Measurements from ENCODE around the gene CDK10. TPM values are rescaled to one million over a fixed set of nuclear protein-coding genes. Genes with fewer than 3 reads are reported as not detected.

Gene CDK10
- total RNA-seq, 4 donors from 2014 or later = 32.6 to 93.6 (median 65.7) TPM

DNA sequence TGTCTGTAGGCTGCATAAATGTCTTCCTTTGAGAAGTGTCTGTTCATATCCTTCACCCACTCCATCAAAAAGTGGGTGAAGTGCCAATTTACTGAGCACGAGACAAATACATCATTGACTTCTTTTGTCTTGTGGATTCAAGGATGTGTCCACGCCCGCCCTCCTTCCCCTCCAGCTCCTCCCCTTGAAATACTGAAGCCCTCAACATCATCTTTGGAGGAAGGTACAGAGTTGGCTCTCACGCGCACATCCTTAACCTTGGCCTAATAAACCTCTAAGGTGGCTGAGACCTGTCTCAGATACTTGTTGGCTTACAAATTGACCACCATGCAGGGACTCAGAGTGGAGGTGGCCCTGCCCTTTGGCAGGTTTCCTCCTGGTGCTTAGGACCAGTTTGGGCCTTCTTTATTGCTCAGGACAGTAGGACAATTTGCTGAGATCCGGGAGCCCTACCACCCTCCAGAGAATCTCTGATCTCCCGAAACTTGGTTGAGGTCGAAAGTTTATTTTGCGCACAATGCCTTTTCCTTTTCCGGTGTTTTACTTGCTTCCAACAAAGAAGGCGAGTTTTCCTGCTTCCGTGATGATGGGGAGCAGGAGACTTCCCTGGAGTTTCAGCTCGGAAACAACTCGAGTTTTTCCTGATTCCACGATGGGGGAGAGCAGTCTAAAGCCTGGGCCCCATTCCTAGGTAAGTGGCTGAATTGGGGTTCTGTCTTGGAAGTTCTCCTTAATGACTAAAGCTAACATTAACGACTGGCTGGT is 14.1 kb upstream of the CDK10 start:
- Histone ChIP-seq H3K36me3 (peaks cover 0 to 4% (median 0%) of the 10 kb centered on the region in 3 donors), H3K4me1 (no peaks in the 10 kb centered on the region), H3K27ac (no peak overlapping the region), H3K9me3 (no peaks in the 10 kb centered on the region), H3K4me3 (no peak overlapping the region), H3K27me3 (no peaks in the 10 kb centered on the region)
- no peak for DNase-seq (ENCODE audit: low spot score in 2 of 2)
- TF ChIP-seq, protein P1, sequence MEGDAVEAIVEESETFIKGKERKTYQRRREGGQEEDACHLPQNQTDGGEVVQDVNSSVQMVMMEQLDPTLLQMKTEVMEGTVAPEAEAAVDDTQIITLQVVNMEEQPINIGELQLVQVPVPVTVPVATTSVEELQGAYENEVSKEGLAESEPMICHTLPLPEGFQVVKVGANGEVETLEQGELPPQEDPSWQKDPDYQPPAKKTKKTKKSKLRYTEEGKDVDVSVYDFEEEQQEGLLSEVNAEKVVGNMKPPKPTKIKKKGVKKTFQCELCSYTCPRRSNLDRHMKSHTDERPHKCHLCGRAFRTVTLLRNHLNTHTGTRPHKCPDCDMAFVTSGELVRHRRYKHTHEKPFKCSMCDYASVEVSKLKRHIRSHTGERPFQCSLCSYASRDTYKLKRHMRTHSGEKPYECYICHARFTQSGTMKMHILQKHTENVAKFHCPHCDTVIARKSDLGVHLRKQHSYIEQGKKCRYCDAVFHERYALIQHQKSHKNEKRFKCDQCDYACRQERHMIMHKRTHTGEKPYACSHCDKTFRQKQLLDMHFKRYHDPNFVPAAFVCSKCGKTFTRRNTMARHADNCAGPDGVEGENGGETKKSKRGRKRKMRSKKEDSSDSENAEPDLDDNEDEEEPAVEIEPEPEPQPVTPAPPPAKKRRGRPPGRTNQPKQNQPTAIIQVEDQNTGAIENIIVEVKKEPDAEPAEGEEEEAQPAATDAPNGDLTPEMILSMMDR (IDR thresholded peaks at IDR 0.05) = no peak
- no peak for TF ChIP-seq EP300 (IDR thresholded peaks at IDR 0.05)
- no peak for TF ChIP-seq POLR2A (IDR thresholded peaks at IDR 0.05)
- WGBS, 2 donors = 84 to 88% methylated on average over 16 of the region's 16 CpGs

DNA sequence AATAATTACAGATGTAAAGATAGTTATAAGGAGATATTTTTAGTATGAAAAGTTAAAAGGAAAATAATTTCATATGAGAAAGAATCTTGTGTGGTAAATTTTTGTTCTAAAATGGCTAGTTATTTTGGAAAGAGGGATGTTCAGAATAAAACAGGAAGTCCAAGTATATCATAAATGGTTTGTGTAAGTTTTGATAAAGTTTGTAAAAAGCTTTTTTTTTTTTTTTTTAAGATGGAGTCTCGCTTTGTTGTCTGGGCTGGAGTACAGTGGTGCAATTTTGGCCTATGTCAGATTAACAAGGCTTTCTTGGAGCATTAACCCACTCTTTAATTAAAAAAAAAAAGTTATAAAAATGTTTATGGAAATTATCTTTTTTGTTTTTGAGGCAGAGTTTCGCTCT is 8.2 kb upstream of the CDK10 start:
- H3K4me3 ChIP-seq = no peak overlapping the region
- H3K9me3 ChIP-seq = no peaks in the 10 kb centered on the region
- no peak overlapping the region for H3K27ac ChIP-seq
- no peaks in the 10 kb centered on the region for H3K27me3 ChIP-seq
- DNase-seq (ENCODE audit: low spot score in 2 of 2) = no peak
- no peaks in the 10 kb centered on the region for H3K4me1 ChIP-seq
- WGBS, 2 donors = 96 to 97% methylated on average over 2 of the region's 2 CpGs
- TF ChIP-seq POLR2A (IDR thresholded peaks at IDR 0.05) = no peak
- TF ChIP-seq, protein P1 (IDR thresholded peaks at IDR 0.05) = no peak
- no peak for TF ChIP-seq EP300 (IDR thresholded peaks at IDR 0.05)
- H3K36me3 ChIP-seq = no peaks in the 10 kb centered on the region

DNA sequence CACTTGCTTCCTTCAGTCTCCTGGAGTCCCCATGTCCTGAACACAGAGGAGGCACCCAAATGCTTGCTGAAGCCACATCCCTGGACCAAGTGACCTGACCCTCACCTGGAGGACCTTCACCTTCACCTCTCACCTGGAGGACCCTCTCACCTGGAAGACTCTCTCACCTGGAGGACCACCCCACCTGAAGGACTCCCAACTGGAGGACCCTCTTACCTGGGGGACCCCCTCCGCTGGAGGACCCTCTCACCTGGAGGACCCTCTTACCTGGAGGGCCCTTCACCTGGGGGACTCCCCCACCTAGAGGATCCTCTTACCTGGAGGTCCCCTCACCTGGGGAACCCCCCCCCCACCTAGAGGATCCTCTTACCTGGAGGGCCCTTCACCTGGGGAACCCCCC is 573 bp upstream of the CDK10 start:
- H3K4me3 ChIP-seq = peak overlapping the region in 1 of 4 donors; percentile 91
- WGBS, 2 donors = 100% methylated on average over 1 of the region's 1 CpG
- peaks cover 0 to 16% (median 0%) of the 10 kb centered on the region in 3 donors for H3K36me3 ChIP-seq
- H3K4me1 ChIP-seq = peaks cover 0 to 15% (median 4%) of the 10 kb centered on the region in 4 donors
- no peak overlapping the region for H3K27ac ChIP-seq
- TF ChIP-seq EP300 (IDR thresholded peaks at IDR 0.05) (no peak), POLR2A (IDR thresholded peaks at IDR 0.05) (no peak)
- TF ChIP-seq, protein P1 (IDR thresholded peaks at IDR 0.05) = no peak
- no peaks in the 10 kb centered on the region for H3K27me3 ChIP-seq
- H3K9me3 ChIP-seq = no peaks in the 10 kb centered on the region
- no peak for DNase-seq (ENCODE audit: low spot score in 2 of 2)

DNA sequence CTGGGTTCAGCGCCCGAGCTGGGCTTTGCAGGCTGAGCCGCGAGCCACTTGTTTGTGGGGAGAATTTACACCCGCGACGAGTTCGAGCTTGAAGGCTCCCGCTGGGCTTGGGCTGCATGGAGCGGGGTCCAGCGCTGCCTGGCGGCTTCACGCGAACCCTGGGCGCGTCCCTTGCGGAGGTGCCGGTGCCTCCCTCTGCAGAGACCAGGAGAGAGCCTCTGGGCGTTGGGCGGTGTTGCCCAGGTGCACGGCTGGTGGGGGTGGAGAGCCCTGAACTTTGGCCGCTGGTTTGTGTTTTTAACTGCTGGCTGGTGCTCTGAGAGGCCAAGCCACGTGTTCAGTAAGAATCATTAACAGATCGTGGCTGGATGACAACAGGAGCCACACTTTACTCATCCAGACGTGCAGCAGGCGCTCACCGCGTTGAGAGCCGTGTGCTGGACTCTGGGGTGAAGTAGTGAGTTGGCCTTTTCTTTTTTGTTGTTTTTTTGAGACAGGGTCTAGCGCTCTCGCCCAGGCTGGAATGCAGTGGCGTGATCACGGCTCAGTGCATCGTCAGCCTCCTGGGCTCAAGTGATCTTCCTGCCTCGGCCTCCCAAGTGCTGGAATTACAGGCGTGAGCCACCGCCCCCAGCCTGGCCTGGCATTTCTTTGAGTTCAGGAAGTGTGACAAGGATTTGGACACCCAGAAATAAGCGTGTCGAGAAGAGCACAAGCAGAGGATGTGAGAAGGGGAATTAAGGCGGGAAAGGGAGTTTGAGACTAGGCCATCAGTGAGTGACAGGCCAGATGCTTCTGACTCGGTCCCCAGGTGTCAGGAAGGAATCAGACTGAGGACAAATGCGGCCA is 827 bp downstream of the CDK10 start:
- no peak for DNase-seq (ENCODE audit: low spot score in 2 of 2)
- WGBS, 2 donors = 14 to 17% methylated on average over 35 to 36 of the region's 42 CpGs
- no peaks in the 10 kb centered on the region for H3K27me3 ChIP-seq
- peaks cover 0 to 15% (median 4%) of the 10 kb centered on the region in 4 donors for H3K4me1 ChIP-seq
- peak overlapping the region; percentile 63 to 96 (median 84) for H3K27ac ChIP-seq
- no peak for TF ChIP-seq POLR2A (IDR thresholded peaks at IDR 0.05)
- no peak for TF ChIP-seq EP300 (IDR thresholded peaks at IDR 0.05)
- TF ChIP-seq, protein P1 (IDR thresholded peaks at IDR 0.05) = no peak
- H3K9me3 ChIP-seq = no peaks in the 10 kb centered on the region
- peak overlapping the region; percentile 62 to 91 (median 76) for H3K4me3 ChIP-seq
- peaks cover 0 to 30% (median 2%) of the 10 kb centered on the region in 3 donors for H3K36me3 ChIP-seq

DNA sequence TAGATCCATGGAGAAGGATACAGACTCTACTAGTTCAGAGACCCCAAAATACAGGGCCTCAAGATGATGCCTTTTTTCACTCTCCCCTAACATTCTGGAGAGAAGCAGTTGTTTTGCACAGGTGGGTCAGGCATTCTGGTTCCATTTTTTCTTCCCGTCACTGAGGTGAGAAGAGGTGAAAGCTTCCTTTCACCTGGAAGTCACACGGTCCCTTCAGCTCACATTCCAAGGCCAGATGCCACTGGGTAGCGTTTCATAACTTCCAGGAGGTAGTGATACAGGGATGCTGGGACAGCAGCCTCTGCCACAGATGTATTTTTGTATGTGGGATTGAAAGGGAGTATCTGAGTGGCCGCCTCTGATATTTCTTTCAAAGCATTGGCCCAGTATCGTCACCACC is 1.9 kb downstream of the CDK10 start:
- WGBS, 2 donors = 90 to 91% methylated on average over 5 of the region's 5 CpGs
- TF ChIP-seq, protein P1 (IDR thresholded peaks at IDR 0.05) = no peak
- TF ChIP-seq POLR2A (IDR thresholded peaks at IDR 0.05) = no peak
- TF ChIP-seq EP300 (IDR thresholded peaks at IDR 0.05) = no peak
- H3K36me3 ChIP-seq = peaks cover 2 to 41% (median 5%) of the 10 kb centered on the region in 3 donors

More for the DNA sequence above, 1.9 kb downstream of the CDK10 start:
- no peak overlapping the region for H3K27ac ChIP-seq
- no peaks in the 10 kb centered on the region for H3K9me3 ChIP-seq
- DNase-seq (ENCODE audit: low spot score in 2 of 2) = no peak
- H3K4me1 ChIP-seq = peaks cover 0 to 15% (median 4%) of the 10 kb centered on the region in 4 donors
- H3K27me3 ChIP-seq = no peaks in the 10 kb centered on the region
- no peak overlapping the region for H3K4me3 ChIP-seq

Data from tibial nerve (tissue), 4 donors.